PFSK-1 (cell line): ENCODE measurements around the gene TRAPPC6A.

ENCODE experiments used
- POLR2AphosphoS5 ChIP-seq: IDR thresholded peaks from 2 replicates; pipeline ENCODE4 v1.6.1; 2012; ENCODE audit warnings: low read depth, mild to moderate bottlenecking, control low read depth, low read length, moderate library complexity
- SIN3A ChIP-seq: IDR thresholded peaks from 2 replicates; pipeline ENCODE4 v1.6.1; 2012; ENCODE audit warnings: mild to moderate bottlenecking, low read length, moderate library complexity, borderline replicate concordance; ENCODE audit not compliant: insufficient read depth
- TAF1 ChIP-seq: IDR thresholded peaks from 2 replicates; pipeline ENCODE4 v1.6.1; 2012; ENCODE audit warnings: low read length, control low read depth, borderline replicate concordance; ENCODE audit not compliant: insufficient read depth
- TF ChIP-seq, protein P1 (sequence below), 2 experiments: IDR thresholded peaks; 2 replicates each; pipeline versions ENCODE4 v1.6.1 to v1.8.0; 2011 to 2012; ENCODE audit warnings: low read depth in 2 of 2, low read length in 2 of 2, control low read depth in 1 of 2, inconsistent platforms in 1 of 2, mild to moderate bottlenecking in 1 of 2, moderate library complexity in 1 of 2; ENCODE audit not compliant: insufficient read depth in 1 of 2

- TF ChIP-seq TAF1 (no peak), POLR2AphosphoS5 (no peak), SIN3A (no peak)
- TF ChIP-seq, protein P1, sequence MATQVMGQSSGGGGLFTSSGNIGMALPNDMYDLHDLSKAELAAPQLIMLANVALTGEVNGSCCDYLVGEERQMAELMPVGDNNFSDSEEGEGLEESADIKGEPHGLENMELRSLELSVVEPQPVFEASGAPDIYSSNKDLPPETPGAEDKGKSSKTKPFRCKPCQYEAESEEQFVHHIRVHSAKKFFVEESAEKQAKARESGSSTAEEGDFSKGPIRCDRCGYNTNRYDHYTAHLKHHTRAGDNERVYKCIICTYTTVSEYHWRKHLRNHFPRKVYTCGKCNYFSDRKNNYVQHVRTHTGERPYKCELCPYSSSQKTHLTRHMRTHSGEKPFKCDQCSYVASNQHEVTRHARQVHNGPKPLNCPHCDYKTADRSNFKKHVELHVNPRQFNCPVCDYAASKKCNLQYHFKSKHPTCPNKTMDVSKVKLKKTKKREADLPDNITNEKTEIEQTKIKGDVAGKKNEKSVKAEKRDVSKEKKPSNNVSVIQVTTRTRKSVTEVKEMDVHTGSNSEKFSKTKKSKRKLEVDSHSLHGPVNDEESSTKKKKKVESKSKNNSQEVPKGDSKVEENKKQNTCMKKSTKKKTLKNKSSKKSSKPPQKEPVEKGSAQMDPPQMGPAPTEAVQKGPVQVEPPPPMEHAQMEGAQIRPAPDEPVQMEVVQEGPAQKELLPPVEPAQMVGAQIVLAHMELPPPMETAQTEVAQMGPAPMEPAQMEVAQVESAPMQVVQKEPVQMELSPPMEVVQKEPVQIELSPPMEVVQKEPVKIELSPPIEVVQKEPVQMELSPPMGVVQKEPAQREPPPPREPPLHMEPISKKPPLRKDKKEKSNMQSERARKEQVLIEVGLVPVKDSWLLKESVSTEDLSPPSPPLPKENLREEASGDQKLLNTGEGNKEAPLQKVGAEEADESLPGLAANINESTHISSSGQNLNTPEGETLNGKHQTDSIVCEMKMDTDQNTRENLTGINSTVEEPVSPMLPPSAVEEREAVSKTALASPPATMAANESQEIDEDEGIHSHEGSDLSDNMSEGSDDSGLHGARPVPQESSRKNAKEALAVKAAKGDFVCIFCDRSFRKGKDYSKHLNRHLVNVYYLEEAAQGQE (IDR thresholded peaks at IDR 0.05; ENCODE audit: insufficient read depth in 1 of 2, low read depth in 2 of 2, low read length in 2 of 2), result no peak
Observed at GRCh38 chr19:45170146-45171106, 7.6 kb downstream of the TRAPPC6A start.
